Measurements from ENCODE around the gene ZNF699. TPM values are rescaled to one million over a fixed set of nuclear protein-coding genes. Genes with fewer than 3 reads are reported as not detected.

The ZNF699 gene
- total RNA-seq, 1 experiment from 2014 or later: 5.5 TPM

- ChIA-PET POLR2A (ENCODE audit: low non-redundant PET) (no interaction called here), CTCF (no interaction called here)
- peaks cover 74% of the 10 kb centered on the region for H3K9me3 ChIP-seq (ENCODE audit: low read depth, low read length, poor library complexity, severe bottlenecking)
- no peaks in the 10 kb centered on the region for H3K4me1 ChIP-seq (ENCODE audit: insufficient read depth, low read length, poor library complexity, severe bottlenecking)
- no peak overlapping the region for H3K27ac ChIP-seq (ENCODE audit: low read depth, low read length, poor library complexity, severe bottlenecking)
- H3K4me3 ChIP-seq (ENCODE audit: low read depth, low read length, poor library complexity, severe bottlenecking): no peak overlapping the region
- BruUV-seq (replicated peaks): no TSS peak
- no peaks in the 10 kb centered on the region for H3K27me3 ChIP-seq (replicated peaks; ENCODE audit: insufficient read depth, low read depth, low read length, poor library complexity)
- DNase-seq (ENCODE audit: low spot score): no peak
- intact Hi-C loops (cut with micrococcal nuclease; ENCODE audit: unreplicated experiment): no loop called here
- peaks cover 20% of the 10 kb centered on the region for H3K36me3 ChIP-seq (ENCODE audit: insufficient read depth, low read length, poor library complexity, severe bottlenecking)
- TF ChIP-seq CTCF (conservative IDR thresholded peaks at IDR 0.05; ENCODE audit: low read depth, low read length) (no peak), EZH2 (IDR thresholded peaks at IDR 0.05; ENCODE audit: borderline replicate concordance, low read depth, low read length, poor library complexity, severe bottlenecking) (no peak)
Measured at GRCh38 chr19:9345005-9345404, 35.4 kb upstream of the ZNF699 start.

- ChIA-PET CTCF (no interaction called here), POLR2A (ENCODE audit: low non-redundant PET) (no interaction called here)
- TSS peak; percentile 13 for BruUV-seq (replicated peaks)
- Histone ChIP-seq H3K4me3 (ENCODE audit: low read depth, low read length, poor library complexity, severe bottlenecking) (no peak overlapping the region), H3K4me1 (ENCODE audit: insufficient read depth, low read length, poor library complexity, severe bottlenecking) (no peaks in the 10 kb centered on the region), H3K27ac (ENCODE audit: low read depth, low read length, poor library complexity, severe bottlenecking) (no peak overlapping the region), H3K27me3 (replicated peaks; ENCODE audit: insufficient read depth, low read depth, low read length, poor library complexity) (no peaks in the 10 kb centered on the region), H3K36me3 (ENCODE audit: insufficient read depth, low read length, poor library complexity, severe bottlenecking) (peaks cover 28% of the 10 kb centered on the region), H3K9me3 (ENCODE audit: low read depth, low read length, poor library complexity, severe bottlenecking) (peaks cover 83% of the 10 kb centered on the region)
- no peak for TF ChIP-seq CTCF (conservative IDR thresholded peaks at IDR 0.05; ENCODE audit: low read depth, low read length)
- no peak for TF ChIP-seq EZH2 (IDR thresholded peaks at IDR 0.05; ENCODE audit: borderline replicate concordance, low read depth, low read length, poor library complexity, severe bottlenecking)
- intact Hi-C loops (cut with micrococcal nuclease; ENCODE audit: unreplicated experiment): no loop called here
- DNase-seq (ENCODE audit: low spot score): no peak
Measured at GRCh38 chr19:9342610-9343304, 33.1 kb upstream of the ZNF699 start.

- H3K4me3 ChIP-seq (ENCODE audit: low read depth, low read length, poor library complexity, severe bottlenecking): no peak overlapping the region
- no peaks in the 10 kb centered on the region for H3K27me3 ChIP-seq (replicated peaks; ENCODE audit: insufficient read depth, low read depth, low read length, poor library complexity)
- H3K9me3 ChIP-seq (ENCODE audit: low read depth, low read length, poor library complexity, severe bottlenecking): peaks cover 78% of the 10 kb centered on the region
- H3K4me1 ChIP-seq (ENCODE audit: insufficient read depth, low read length, poor library complexity, severe bottlenecking): no peaks in the 10 kb centered on the region
- H3K27ac ChIP-seq (ENCODE audit: low read depth, low read length, poor library complexity, severe bottlenecking): no peak overlapping the region
- TF ChIP-seq CTCF (conservative IDR thresholded peaks at IDR 0.05; ENCODE audit: low read depth, low read length): no peak
- no peak for TF ChIP-seq EZH2 (IDR thresholded peaks at IDR 0.05; ENCODE audit: borderline replicate concordance, low read depth, low read length, poor library complexity, severe bottlenecking)
- DNase-seq (ENCODE audit: low spot score): no peak
- peaks cover 27% of the 10 kb centered on the region for H3K36me3 ChIP-seq (ENCODE audit: insufficient read depth, low read length, poor library complexity, severe bottlenecking)
- ChIA-PET CTCF (no interaction called here), POLR2A (ENCODE audit: low non-redundant PET) (no interaction called here)
- no TSS peak for BruUV-seq (replicated peaks)
- intact Hi-C loops (cut with micrococcal nuclease; ENCODE audit: unreplicated experiment): no loop called here
Measured at GRCh38 chr19:9329999-9330398, 20.4 kb upstream of the ZNF699 start.
